ENCODE results near the gene CHMP2A. TPM values are rescaled to one million over a fixed set of nuclear protein-coding genes. Genes with fewer than 3 reads are reported as not detected.
A peak's percentile ranks its signal among the peaks of the same experiment; 100 is the strongest.

CHMP2A gene
- total and polyA plus RNA-seq, 2 experiments from 2014 or later: 92.2 to 145 TPM

GRCh38 chr19:58516246-58516836 is 38.6 kb downstream of the CHMP2A start:
- H3K36me3 Mint-ChIP-seq (ENCODE audit: low read depth): peaks cover 20% of the 10 kb centered on the region
- no peaks in the 10 kb centered on the region for H4K20me1 ChIP-seq (replicated peaks; ENCODE audit: insufficient read depth)
- no peak overlapping the region for H3K4me3 ChIP-seq
- no peak overlapping the region for H2AFZ ChIP-seq
- no peaks in the 10 kb centered on the region for H3K9me2 ChIP-seq (ENCODE audit: insufficient read depth)
- H3K27me3 Mint-ChIP-seq (ENCODE audit: insufficient read depth, low read depth, poor library complexity): peaks cover 41% of the 10 kb centered on the region
- DNase-seq (ENCODE audit: low spot score): no peak
- no peak for ATAC-seq
- peaks cover 36% of the 10 kb centered on the region for H3K4me1 Mint-ChIP-seq
- peaks cover 31% of the 10 kb centered on the region for H3K4me1 ChIP-seq (ENCODE audit: insufficient read depth)
- H3K27ac ChIP-seq (ENCODE audit: low read depth): no peak overlapping the region
- no peaks in the 10 kb centered on the region for H3K27me3 ChIP-seq (ENCODE audit: insufficient read depth)
- peak overlapping the region; percentile 59 for H3K4me3 Mint-ChIP-seq
- H3K36me3 ChIP-seq (ENCODE audit: insufficient read depth): no peaks in the 10 kb centered on the region
- peaks cover 11% of the 10 kb centered on the region; the same call in 1 of the 2 replicates for H3K79me2 ChIP-seq (replicated peaks; ENCODE audit: insufficient read depth)
- TF ChIP-seq ZNF114 (CRISPR knock-in tag; IDR thresholded peaks at IDR 0.05) (no peak), ZNF462 (CRISPR knock-in tag; IDR thresholded peaks at IDR 0.05) (no peak), ZNF331 (CRISPR knock-in tag; IDR thresholded peaks at IDR 0.05; ENCODE audit: low read depth) (no peak), JUNB (IDR thresholded peaks at IDR 0.05; ENCODE audit: unreplicated experiment) (no peak), CREB1 (CRISPR knock-in tag; IDR thresholded peaks at IDR 0.05; ENCODE audit: low read depth) (no peak)
- H3K4me2 ChIP-seq: no peak overlapping the region
- H3F3A ChIP-seq (replicated peaks; ENCODE audit: low read depth): peaks cover 26% of the 10 kb centered on the region
- H3K9me3 Mint-ChIP-seq: no peaks in the 10 kb centered on the region; the same call in 2 of the 3 replicates
- peak overlapping the region; percentile 39 for H3K27ac Mint-ChIP-seq

GRCh38 chr19:58515259-58515658 is 39.6 kb downstream of the CHMP2A start:
- no peak overlapping the region for H2AFZ ChIP-seq
- TF ChIP-seq ZNF462 (CRISPR knock-in tag; IDR thresholded peaks at IDR 0.05) (no peak), CREB1 (CRISPR knock-in tag; IDR thresholded peaks at IDR 0.05; ENCODE audit: low read depth) (no peak)

More at GRCh38 chr19:58515259-58515658, 39.6 kb downstream of the CHMP2A start:
- Histone ChIP-seq H3K79me2 (replicated peaks; ENCODE audit: insufficient read depth) (peaks cover 11% of the 10 kb centered on the region; the same call in 1 of the 2 replicates), H3K9me2 (ENCODE audit: insufficient read depth) (no peaks in the 10 kb centered on the region), H3K4me2 (no peak overlapping the region; the same call in 1 of the 2 replicates), H3K36me3 (ENCODE audit: insufficient read depth) (no peaks in the 10 kb centered on the region), H4K20me1 (replicated peaks; ENCODE audit: insufficient read depth) (no peaks in the 10 kb centered on the region), H3K4me3 (no peak overlapping the region), H3K27ac (ENCODE audit: low read depth) (no peak overlapping the region), H3F3A (replicated peaks; ENCODE audit: low read depth) (peaks cover 22% of the 10 kb centered on the region; the same call in 1 of the 2 replicates), H3K27me3 (ENCODE audit: insufficient read depth) (no peaks in the 10 kb centered on the region), H3K4me1 (ENCODE audit: insufficient read depth) (peaks cover 24% of the 10 kb centered on the region)
- Mint-ChIP-seq H3K4me3 (peak overlapping the region; percentile 59), H3K36me3 (ENCODE audit: low read depth) (peaks cover 17% of the 10 kb centered on the region), H3K27ac (peak overlapping the region; percentile 39), H3K9me3 (no peaks in the 10 kb centered on the region; the same call in 2 of the 3 replicates), H3K27me3 (ENCODE audit: insufficient read depth, low read depth, poor library complexity) (peaks cover 38% of the 10 kb centered on the region), H3K4me1 (peaks cover 30% of the 10 kb centered on the region)
- ATAC-seq (no peak), DNase-seq (ENCODE audit: low spot score) (no peak)

Measured in GM23338 (cell line).